BE2C (cell line): ENCODE data around the gene KIRREL2.
"Not testable (repeated sequence)": the region's sequence is repeated elsewhere in the genome, so short reads cannot be mapped to it uniquely, and the experiment has no call there.

Experiments used
- DNase-seq: peaks from one replicate; pipeline ENCODE4 v3.0.0-alpha.2; 2020
- H3K27me3 ChIP-seq: fragments of 250-450 bp; sonication (Bioruptor Pico); 2 replicates; pipeline ENCODE4 v1.5.1; 2020; ENCODE audit warnings: mild to moderate bottlenecking
- H3K36me3 ChIP-seq: fragments of 250-450 bp; sonication (Bioruptor Pico); 2 replicates; pipeline ENCODE4 v1.5.1; 2020; ENCODE audit warnings: mild to moderate bottlenecking
- H3K4me1 ChIP-seq: fragments of 250-450 bp; sonication (Bioruptor Pico); 2 replicates; pipeline ENCODE4 v1.5.1; 2020
- H3K4me3 ChIP-seq: 2 replicates; pipeline ENCODE4 v1.5.1; 2011; ENCODE audit warnings: low read depth, low read length
- H3K9me3 ChIP-seq: fragments of 250-450 bp; sonication (Bioruptor Pico); 2 replicates; pipeline ENCODE4 v1.5.1; 2020
- TF ChIP-seq, protein P1 (sequence below): IDR thresholded peaks from 2 replicates; pipeline ENCODE4 v1.5.1; 2012; ENCODE audit warnings: mild to moderate bottlenecking, low read depth, low read length

Gene KIRREL2

DNA sequence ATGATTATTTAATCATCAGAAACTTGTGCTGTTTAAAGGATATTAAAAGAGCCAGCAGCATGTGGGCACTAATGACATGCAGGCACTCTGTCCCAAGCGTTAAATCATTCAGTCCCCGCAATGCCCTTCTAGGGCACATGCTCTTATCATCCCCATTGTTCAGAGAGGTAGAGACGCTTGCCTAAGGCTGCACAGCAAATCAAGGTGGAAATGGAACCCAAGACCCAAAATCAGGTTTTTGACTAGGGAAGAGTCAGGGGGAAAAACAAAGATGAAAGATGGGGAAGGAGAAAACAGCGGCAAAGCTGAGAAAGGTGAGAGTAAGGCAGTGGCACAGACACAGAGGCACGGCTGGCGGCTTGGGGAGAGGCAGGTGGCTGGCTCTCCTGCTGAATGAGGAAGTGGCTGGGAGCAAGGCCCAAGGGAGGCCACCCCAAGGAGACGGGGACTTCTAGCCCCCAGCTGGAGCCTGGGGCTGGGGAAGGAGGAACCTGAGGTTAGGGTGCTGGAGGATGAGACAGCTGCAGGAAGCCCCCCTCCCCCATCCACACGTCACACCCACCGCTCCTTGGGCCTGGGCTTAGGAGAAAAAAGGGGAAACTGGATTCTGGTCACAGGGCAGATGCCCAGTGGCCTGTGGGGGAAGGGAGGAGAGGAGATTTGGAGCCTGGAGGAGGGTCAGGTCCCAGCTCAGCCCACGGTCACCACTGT lies 52.4 kb downstream of the KIRREL2 start:
- Histone ChIP-seq H3K4me1 (no peaks in the 10 kb centered on the region), H3K36me3 (no peaks in the 10 kb centered on the region), H3K27me3 (no peaks in the 10 kb centered on the region), H3K4me3 (no peak overlapping the region), H3K9me3 (no peaks in the 10 kb centered on the region)
- no peak for DNase-seq
- TF ChIP-seq, protein P1, sequence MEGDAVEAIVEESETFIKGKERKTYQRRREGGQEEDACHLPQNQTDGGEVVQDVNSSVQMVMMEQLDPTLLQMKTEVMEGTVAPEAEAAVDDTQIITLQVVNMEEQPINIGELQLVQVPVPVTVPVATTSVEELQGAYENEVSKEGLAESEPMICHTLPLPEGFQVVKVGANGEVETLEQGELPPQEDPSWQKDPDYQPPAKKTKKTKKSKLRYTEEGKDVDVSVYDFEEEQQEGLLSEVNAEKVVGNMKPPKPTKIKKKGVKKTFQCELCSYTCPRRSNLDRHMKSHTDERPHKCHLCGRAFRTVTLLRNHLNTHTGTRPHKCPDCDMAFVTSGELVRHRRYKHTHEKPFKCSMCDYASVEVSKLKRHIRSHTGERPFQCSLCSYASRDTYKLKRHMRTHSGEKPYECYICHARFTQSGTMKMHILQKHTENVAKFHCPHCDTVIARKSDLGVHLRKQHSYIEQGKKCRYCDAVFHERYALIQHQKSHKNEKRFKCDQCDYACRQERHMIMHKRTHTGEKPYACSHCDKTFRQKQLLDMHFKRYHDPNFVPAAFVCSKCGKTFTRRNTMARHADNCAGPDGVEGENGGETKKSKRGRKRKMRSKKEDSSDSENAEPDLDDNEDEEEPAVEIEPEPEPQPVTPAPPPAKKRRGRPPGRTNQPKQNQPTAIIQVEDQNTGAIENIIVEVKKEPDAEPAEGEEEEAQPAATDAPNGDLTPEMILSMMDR: no peak

DNA sequence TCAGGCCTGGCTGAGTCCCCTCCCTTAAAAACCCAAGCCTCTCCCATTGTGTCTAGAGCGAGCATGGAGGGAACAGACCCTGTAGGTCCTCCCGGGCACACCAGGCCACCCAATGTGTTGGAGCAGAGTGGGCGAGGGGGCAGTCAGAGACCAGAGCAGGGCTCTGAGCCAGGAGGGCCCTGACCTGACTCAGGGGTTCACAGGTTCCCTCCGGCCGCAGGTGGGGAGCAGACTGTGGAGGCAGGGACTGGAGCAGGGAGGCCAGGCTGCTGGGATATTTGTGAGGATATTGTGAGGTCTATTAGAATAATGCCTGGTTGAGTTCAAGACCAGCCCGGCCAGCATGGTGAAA lies 52.9 kb downstream of the KIRREL2 start:
- no peak for DNase-seq
- Histone ChIP-seq H3K36me3 (no peaks in the 10 kb centered on the region), H3K9me3 (no peaks in the 10 kb centered on the region), H3K27me3 (no peaks in the 10 kb centered on the region), H3K4me1 (no peaks in the 10 kb centered on the region), H3K4me3 (no peak overlapping the region)
- TF ChIP-seq, protein P1: no peak

DNA sequence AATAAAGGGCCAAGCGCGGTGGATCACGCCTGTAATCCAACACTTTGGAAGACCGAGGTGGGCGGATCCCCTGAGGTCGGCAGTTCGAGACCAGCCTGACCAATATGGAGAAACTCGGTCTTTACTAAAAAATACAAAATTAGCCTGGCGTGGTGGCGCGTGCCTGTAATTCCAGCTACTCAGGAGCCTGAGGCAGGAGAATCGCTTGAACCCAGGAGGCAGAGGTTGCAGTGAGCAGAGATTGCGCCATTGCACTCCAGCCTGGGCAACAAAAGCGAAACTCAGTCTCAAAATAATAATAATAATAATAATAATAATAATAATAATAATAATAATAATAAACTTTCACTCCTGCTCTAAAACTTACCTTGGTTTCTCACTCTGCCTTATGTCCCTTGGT lies 53.6 kb downstream of the KIRREL2 start:
- H3K27me3 ChIP-seq, H3K4me3 ChIP-seq, H3K4me1 ChIP-seq: not testable (repeated sequence)

DNA sequence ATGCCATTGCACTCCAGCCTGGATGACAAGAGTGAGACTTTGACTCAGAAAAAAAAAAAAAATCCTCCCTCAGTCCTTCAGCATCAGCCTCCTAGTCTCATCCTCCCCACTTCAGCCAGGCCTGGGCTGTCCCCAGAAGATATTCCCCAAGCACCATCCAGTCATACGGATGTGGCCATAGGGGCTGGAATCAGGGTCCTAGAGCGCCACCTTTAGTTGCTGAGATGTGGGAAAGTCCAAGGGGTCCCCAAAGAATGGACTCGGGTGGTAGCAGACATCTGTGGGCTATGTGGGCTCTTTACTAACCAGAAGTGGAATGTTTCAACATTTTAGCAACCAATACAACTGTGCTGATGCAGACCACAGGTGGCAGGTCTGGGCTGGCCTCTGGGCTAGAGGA lies 54.5 kb downstream of the KIRREL2 start:
- Histone ChIP-seq H3K27me3 (no peaks in the 10 kb centered on the region), H3K36me3 (no peaks in the 10 kb centered on the region), H3K9me3 (no peaks in the 10 kb centered on the region), H3K4me3 (no peak overlapping the region), H3K4me1 (no peaks in the 10 kb centered on the region)
- TF ChIP-seq, protein P1: peak; percentile 18; the same call in 1 of the 2 replicates
- no peak for DNase-seq

More for the DNA sequence above, 53.6 kb downstream of the KIRREL2 start:
- not testable (repeated sequence) for H3K9me3 ChIP-seq, DNase-seq, H3K36me3 ChIP-seq

DNA sequence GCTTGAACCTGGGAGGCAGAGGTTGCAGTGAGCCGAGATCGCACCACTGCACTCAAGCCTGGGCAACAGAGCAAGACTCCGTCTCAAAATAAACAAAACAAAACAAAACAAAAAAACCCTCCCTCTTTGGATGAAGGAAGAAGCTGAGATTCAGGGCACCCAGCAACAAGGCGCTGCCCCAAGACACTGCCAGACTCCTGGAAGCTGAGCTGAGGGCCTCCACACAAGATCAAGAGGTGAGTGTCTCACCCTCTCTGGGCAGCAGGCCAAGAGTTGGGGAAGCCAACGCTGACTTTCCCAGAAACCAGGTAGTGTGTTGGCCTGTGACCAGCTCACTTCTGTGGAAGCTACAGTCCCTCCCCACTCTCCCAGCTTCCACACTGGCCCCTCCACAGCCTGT lies 55.1 kb downstream of the KIRREL2 start:
- no peak for DNase-seq
- Histone ChIP-seq H3K4me1 (no peaks in the 10 kb centered on the region), H3K4me3 (no peak overlapping the region), H3K9me3 (no peaks in the 10 kb centered on the region), H3K27me3 (no peaks in the 10 kb centered on the region), H3K36me3 (no peaks in the 10 kb centered on the region)
- TF ChIP-seq, protein P1: no peak

DNA sequence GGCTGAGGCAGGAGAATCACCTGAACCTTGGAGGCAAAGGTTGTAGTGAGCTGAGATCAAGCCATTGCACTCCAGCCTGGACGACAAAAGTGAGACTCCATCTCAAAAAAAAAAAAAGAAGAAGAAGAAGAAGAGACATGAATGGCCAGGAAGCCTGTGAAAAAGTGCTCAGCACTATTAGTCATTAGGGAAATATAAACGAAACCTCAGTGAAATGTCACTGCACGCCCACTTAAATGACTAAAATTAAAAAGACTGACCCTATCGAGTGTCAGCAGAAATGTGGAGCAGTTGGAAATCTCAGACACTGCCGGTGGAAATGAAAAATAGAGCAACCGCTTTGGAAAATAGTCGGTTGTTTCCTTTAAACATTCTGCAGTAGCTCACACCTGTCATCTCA lies 56.9 kb downstream of the KIRREL2 start:
- Histone ChIP-seq H3K27me3 (no peaks in the 10 kb centered on the region), H3K4me3 (no peak overlapping the region), H3K4me1 (no peaks in the 10 kb centered on the region), H3K9me3 (no peaks in the 10 kb centered on the region), H3K36me3 (no peaks in the 10 kb centered on the region)
- TF ChIP-seq, protein P1: no peak
- DNase-seq: no peak

DNA sequence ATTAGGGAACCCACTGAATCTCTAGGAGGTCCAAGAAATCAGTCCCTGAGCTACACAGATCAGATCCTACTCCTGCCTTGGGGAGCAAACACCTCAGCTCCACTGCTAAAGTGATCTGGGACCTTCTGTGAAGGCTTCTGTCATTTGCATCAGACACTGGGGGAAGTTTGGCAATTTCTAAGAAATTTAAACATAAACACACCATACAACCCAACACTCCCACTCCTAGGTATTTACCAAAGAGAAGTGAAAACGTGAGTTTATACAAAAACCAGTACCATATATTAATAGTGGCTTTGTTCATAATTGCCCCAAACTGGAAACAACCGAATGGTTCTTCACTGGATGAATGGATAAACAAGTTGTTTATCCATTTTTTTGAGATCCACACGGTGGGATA lies 58.7 kb downstream of the KIRREL2 start:
- Histone ChIP-seq H3K4me3 (no peak overlapping the region), H3K4me1 (no peaks in the 10 kb centered on the region), H3K9me3 (no peaks in the 10 kb centered on the region), H3K27me3 (no peaks in the 10 kb centered on the region), H3K36me3 (no peaks in the 10 kb centered on the region)
- no peak for DNase-seq
- TF ChIP-seq, protein P1: no peak
